SU-DHL-6 (cell line): ENCODE measurements around the gene FOXP4.

Experiments used
- CTCF ChIP-seq: fragments of 200-600 bp; sonication (generic); IDR thresholded peaks from one replicate; pipeline ENCODE4 v1.5.1; 2017; ENCODE audit warnings: antibody characterized with exemption, mild to moderate bottlenecking, low read length, moderate library complexity; ENCODE audit not compliant: insufficient read depth, poor library complexity, severe bottlenecking
- EZH2phosphoT487 ChIP-seq: fragments of 200-600 bp; sonication (generic), shearing (Covaris generic); conservative IDR thresholded peaks from 2 replicates; pipeline ENCODE4 v1.6.1; 2018; ENCODE audit warnings: mild to moderate bottlenecking, antibody characterized with exemption, low read length, moderate library complexity, mixed read lengths

- TF ChIP-seq CTCF (no peak), EZH2phosphoT487 (no peak)
Measured at GRCh38 chr6:41527721-41528408, 18.3 kb upstream of the FOXP4 start.
